ENCODE data around the gene GIPR. TPM values are rescaled to one million over a fixed set of nuclear protein-coding genes. Genes with fewer than 3 reads are reported as not detected.
A peak's percentile ranks its signal among the peaks of the same experiment; 100 is the strongest.

The GIPR gene
- total and polyA plus RNA-seq, 2 donors (not counting 1 experiment from before 2014, with no cell fraction given): 0.25 TPM; not detected in 1

DNA sequence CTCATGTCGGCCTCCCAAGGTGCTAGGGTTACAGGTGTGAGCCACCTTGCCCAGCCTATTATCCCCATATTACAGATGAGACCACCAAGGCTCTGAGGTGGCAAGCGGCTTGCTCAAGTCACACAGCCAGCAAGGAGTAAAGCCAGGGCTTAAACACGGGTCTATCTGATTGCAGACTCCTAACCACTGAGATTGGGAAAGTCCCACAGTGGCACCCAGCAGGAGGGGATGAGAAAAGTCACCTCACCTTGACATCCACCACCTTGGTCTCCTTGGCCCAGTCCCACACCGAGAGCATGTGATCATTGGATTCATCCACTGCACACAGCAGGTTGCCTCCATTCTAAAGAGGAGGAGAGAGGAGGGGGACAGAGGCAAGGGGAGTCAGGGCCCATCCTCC is 38.3 kb upstream of the GIPR start:
- H3K9me3 ChIP-seq (ENCODE audit: control insufficient read depth, insufficient read depth, low read depth, low read length): no peaks in the 10 kb centered on the region
- H2AFZ ChIP-seq (ENCODE audit: low read length): no peak overlapping the region
- H3K9ac ChIP-seq (ENCODE audit: insufficient read depth, low read length): no peak overlapping the region
- no peaks in the 10 kb centered on the region for H3K27me3 ChIP-seq (ENCODE audit: control insufficient read depth, insufficient read depth, low read length)
- no peaks in the 10 kb centered on the region for H4K20me1 ChIP-seq (ENCODE audit: control insufficient read depth, extremely low read depth, insufficient read depth, low read length)
- H3K36me3 ChIP-seq (ENCODE audit: control insufficient read depth, insufficient read depth, low read length): peaks cover 9% of the 10 kb centered on the region
- peaks cover 9% of the 10 kb centered on the region for H3K4me1 ChIP-seq (ENCODE audit: control insufficient read depth, extremely low read depth, insufficient read depth, low read length)
- TF ChIP-seq EZH2 (IDR thresholded peaks at IDR 0.05; ENCODE audit: low read length, missing control alignments) (no peak), CTCF (conservative IDR thresholded peaks at IDR 0.05 in 1 of 2, IDR thresholded peaks at IDR 0.05 in 1 of 2; ENCODE audit: low read depth in 1 of 2, low read length in 2 of 2) (no peak)
- no peaks in the 10 kb centered on the region for H3K79me2 ChIP-seq (ENCODE audit: control insufficient read depth, insufficient read depth, low read length)
- no peak overlapping the region for H3K4me2 ChIP-seq (ENCODE audit: extremely low read depth, insufficient read depth, low read length)
- no peak for DNase-seq (ENCODE audit: low read depth in 2 of 2)
- no peak overlapping the region for H3K4me3 ChIP-seq (replicated peaks in 1 of 4; ENCODE audit: control extremely low read depth in 1 of 4, insufficient read depth in 1 of 4, low read depth in 3 of 4, low read length in 4 of 4)
- peak overlapping the region; percentile 47 for H3K27ac ChIP-seq (ENCODE audit: insufficient read depth, low read length)

DNA sequence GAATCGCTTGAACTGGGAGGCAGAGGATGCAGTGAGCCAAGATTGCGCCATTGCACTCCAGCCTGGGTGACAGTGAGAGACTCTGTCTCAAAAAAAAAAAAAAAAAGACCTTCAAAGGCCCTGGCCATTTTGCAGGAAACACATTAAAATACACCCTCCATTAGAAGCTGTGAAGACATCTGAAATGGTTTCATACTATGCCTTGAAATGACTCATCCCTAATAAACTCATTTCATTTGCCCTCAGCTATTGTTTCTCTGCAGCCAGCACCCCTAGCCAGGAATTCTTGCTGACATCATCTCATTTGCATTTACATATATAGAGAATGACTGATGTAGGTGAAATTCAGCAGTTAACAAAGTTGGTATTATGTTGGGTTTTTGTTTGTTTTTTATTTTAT is 37.6 kb upstream of the GIPR start:
- H3K4me3 ChIP-seq (replicated peaks in 1 of 4; ENCODE audit: control extremely low read depth in 1 of 4, insufficient read depth in 1 of 4, low read depth in 3 of 4, low read length in 4 of 4): no peak overlapping the region
- TF ChIP-seq EZH2 (IDR thresholded peaks at IDR 0.05; ENCODE audit: low read length, missing control alignments): no peak
- TF ChIP-seq CTCF (conservative IDR thresholded peaks at IDR 0.05 in 1 of 2, IDR thresholded peaks at IDR 0.05 in 1 of 2; ENCODE audit: low read depth in 1 of 2, low read length in 2 of 2): no peak
- H3K4me1 ChIP-seq (ENCODE audit: control insufficient read depth, extremely low read depth, insufficient read depth, low read length): peaks cover 9% of the 10 kb centered on the region
- H3K79me2 ChIP-seq (ENCODE audit: control insufficient read depth, insufficient read depth, low read length): no peaks in the 10 kb centered on the region
- peak; percentile 85 to 96 for DNase-seq (ENCODE audit: low read depth in 2 of 2)
- H4K20me1 ChIP-seq (ENCODE audit: control insufficient read depth, extremely low read depth, insufficient read depth, low read length): no peaks in the 10 kb centered on the region
- no peaks in the 10 kb centered on the region for H3K27me3 ChIP-seq (ENCODE audit: control insufficient read depth, insufficient read depth, low read length)
- H3K9me3 ChIP-seq (ENCODE audit: control insufficient read depth, insufficient read depth, low read depth, low read length): no peaks in the 10 kb centered on the region
- H3K36me3 ChIP-seq (ENCODE audit: control insufficient read depth, insufficient read depth, low read length): peaks cover 9% of the 10 kb centered on the region
- H3K4me2 ChIP-seq (ENCODE audit: extremely low read depth, insufficient read depth, low read length): peak overlapping the region; percentile 59
- no peak overlapping the region for H2AFZ ChIP-seq (ENCODE audit: low read length)
- no peak overlapping the region for H3K9ac ChIP-seq (ENCODE audit: insufficient read depth, low read length)
- H3K27ac ChIP-seq (ENCODE audit: insufficient read depth, low read length): peak overlapping the region; percentile 51

DNA sequence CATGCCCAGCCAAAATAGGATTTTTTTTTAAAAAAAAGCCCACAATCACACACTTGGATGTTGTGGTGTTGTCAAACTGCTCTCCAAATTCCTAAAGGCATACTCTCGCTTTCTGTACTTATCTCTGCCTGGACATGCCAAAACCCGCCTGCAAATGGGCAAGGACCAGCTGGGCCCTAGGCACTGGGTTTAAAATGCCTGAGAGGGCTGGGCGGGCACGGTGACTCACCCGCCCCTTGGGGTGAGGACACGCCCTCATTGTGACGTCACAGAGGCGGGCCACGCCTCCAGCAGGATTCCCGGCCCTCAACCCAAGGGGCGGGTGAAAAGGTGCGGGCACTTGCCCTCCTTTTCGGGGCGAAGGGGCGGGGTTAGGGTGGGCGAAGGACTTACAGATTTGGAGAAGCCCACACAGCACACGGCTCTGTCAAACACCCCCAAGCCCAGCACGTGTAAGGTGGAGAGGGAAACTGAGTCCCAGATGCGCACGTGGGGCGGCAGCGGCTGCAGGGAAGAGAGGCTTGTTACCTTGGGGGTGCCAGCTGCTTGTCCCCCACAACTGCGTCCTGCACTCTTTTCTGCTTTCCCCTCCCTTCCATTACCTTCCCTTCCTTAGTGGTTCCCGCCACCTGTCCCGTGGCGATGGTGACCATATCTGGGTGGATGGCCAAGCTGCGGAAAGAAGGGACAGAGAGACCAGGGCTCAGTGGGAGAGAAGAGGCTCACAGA is 35.4 kb upstream of the GIPR start:
- Histone ChIP-seq H3K36me3 (ENCODE audit: control insufficient read depth, insufficient read depth, low read length) (peaks cover 9% of the 10 kb centered on the region), H3K79me2 (ENCODE audit: control insufficient read depth, insufficient read depth, low read length) (no peaks in the 10 kb centered on the region), H3K27me3 (ENCODE audit: control insufficient read depth, insufficient read depth, low read length) (no peaks in the 10 kb centered on the region), H3K9ac (ENCODE audit: insufficient read depth, low read length) (no peak overlapping the region), H3K9me3 (ENCODE audit: control insufficient read depth, insufficient read depth, low read depth, low read length) (no peaks in the 10 kb centered on the region), H2AFZ (ENCODE audit: low read length) (no peak overlapping the region), H3K4me1 (ENCODE audit: control insufficient read depth, extremely low read depth, insufficient read depth, low read length) (peaks cover 9% of the 10 kb centered on the region), H3K27ac (ENCODE audit: insufficient read depth, low read length) (peak overlapping the region; percentile 38), H3K4me2 (ENCODE audit: extremely low read depth, insufficient read depth, low read length) (no peak overlapping the region), H4K20me1 (ENCODE audit: control insufficient read depth, extremely low read depth, insufficient read depth, low read length) (no peaks in the 10 kb centered on the region), H3K4me3 (replicated peaks in 1 of 4; ENCODE audit: control extremely low read depth in 1 of 4, insufficient read depth in 1 of 4, low read depth in 3 of 4, low read length in 4 of 4) (no peak overlapping the region)
- no peak for TF ChIP-seq EZH2 (IDR thresholded peaks at IDR 0.05; ENCODE audit: low read length, missing control alignments)
- TF ChIP-seq CTCF (conservative IDR thresholded peaks at IDR 0.05 in 1 of 2, IDR thresholded peaks at IDR 0.05 in 1 of 2; ENCODE audit: low read depth in 1 of 2, low read length in 2 of 2): no peak
- DNase-seq (ENCODE audit: low read depth in 2 of 2): peak; percentile 90 to 93
